GM15510 (cell line): ENCODE results near the gene RPGRIP1.

ENCODE experiments used
- POLR2A ChIP-seq: IDR thresholded peaks from 3 replicates; pipeline ENCODE4 v1.6.1; 2011; ENCODE audit warnings: borderline replicate concordance; ENCODE audit not compliant: insufficient read length; ENCODE audit errors: extremely low read depth

RPGRIP1 gene

DNA sequence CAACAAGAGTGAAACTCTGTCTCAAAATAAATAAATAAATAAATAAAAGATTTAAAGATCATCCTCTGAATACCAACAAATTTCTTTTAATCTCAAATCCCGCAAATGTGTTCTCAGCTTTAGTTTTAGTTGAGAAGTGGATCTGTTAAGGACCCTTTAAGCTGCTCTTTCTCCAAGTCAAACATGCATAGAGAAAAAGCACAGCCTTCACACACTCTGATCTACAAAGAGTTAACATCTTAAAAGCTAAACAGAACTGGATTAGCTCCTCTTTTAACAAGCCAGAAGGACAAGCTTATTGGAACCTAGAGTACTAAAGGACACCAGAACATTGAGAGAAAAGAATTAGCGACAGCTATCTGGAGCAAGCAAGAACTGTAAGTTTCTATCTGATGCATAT is at the start of gene RPGRIP1:
Gene RPGRIP1, plus strand, starts transcription at position 301 of the 400 bp plus-strand sequence. CDS start 7,894 bp downstream, outside the sequence.
- no peak for TF ChIP-seq POLR2A

- no peak for TF ChIP-seq POLR2A
These were observed 48.7 kb upstream of the RPGRIP1 start for GRCh38 chr14:21231020-21231652.

GRCh38 chr14:21233457-21234076 is 46.3 kb upstream of the RPGRIP1 start:
- TF ChIP-seq POLR2A: no peak

DNA sequence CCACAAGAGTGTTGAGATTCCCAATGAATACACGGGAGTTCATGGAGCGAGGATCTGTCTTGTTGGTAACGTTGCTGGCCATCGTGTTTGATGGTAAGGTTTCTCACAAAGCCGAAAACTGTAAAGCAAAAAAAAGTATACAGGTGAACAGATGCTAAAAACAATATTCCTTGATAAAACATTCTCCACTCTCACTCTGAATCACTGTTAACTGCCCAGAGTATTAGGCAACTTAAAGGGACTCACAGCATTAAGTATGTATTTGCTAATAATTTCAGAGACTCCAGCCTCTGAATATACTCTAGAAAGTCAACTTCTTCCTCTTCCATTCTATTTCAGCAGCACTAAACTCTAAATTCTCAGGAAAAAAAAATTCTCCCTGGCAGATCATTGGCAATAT is 45.8 kb upstream of the RPGRIP1 start:
- TF ChIP-seq POLR2A: no peak

DNA sequence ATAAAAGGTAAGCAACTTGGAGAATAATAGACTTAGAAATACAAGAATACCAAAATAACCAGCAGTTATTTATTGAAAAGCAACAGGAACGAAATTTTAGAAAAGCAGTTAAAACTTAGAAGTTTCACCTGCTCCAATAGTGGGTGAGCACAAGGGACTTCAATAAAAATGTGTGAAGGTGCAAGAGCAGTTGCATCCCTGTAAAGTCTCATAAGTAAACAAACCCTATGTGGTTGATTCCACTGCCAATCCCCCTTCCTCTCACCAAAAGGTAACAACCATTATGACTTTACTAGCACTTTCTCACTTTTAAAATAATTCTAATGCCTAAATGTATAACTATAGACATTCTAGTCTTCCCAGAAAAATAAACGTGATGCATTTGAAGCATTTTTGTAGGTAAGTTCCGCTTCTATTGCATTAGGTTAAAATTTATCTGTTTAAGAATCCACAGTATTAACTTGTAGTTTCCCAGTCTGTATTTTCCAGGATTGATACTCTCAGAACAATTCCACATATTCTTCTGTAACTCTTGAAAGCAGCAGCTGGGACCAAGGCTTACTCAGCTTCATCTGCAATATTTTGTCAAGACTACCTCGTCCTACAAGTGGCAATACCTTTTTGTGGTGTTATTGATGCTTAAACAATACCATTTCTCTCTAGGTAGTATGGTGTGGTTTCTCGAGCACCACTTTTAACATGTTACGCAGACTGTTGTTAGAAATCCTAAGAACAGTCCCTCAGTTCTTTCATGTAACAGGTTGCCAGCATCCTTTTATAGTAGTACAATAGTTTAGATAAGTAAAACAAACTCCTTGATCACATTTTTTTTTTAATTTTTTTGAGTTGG is 42.7 kb upstream of the RPGRIP1 start:
- no peak for TF ChIP-seq POLR2A

GRCh38 chr14:21238823-21239518 is 40.9 kb upstream of the RPGRIP1 start:
- TF ChIP-seq POLR2A: no peak

DNA sequence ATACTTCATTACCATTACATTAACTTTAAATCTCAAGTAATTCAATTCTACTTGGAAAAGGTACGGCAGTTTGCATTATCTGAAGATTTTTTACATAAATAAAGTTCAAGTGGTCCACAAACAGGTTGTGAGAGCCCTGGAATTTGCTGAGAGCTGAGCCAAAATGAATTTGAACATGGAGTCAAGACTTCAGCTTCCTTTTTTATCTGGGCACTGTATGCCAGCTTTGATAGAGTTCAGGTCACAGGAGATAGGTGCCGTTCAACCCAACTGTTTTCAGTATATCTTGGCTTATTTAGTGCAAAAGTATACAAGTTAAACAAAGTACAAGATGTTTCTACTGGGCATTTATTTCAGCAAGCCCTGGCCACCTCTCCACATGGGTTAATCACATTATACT is 39.5 kb upstream of the RPGRIP1 start:
- TF ChIP-seq POLR2A: no peak

- TF ChIP-seq POLR2A: no peak
These were observed 38.6 kb upstream of the RPGRIP1 start for GRCh38 chr14:21241218-21241819.

DNA sequence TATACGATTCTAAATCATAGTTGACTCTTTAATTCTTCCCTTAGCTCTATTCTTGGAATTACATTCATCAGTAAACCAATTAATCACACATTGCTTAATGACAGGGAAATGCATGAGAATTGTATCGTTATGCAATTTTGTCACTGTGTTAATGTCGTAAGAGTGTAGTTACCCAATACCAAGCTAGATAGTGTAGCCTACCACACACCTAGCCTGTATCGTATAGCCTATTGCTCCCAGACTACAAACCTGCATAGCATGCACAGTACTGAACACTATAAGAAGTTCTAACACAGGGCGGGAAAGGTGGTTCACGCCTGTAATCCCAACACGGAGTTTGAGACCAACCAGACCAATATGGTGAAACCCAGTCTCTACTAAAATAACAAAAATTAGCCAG is 35.3 kb upstream of the RPGRIP1 start:
- TF ChIP-seq POLR2A: no peak

DNA sequence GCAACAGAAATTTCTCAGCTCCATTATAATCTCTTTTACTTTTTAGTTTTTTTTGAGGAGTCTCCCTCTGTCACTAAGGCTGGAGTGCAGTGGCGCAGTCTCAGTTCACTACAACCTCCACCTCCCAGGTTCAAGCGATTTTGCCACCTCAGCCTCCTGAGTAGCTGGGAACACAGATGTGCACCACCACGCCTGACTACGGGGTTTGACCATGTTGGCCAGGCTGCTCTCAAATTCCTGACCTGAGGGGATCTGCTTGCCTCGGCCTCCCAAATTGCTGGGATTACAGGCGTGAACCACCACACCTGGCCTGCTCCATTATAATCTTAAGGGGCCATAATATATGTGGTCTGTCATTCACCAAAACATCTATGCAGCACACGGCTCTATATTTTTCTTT is 34.1 kb upstream of the RPGRIP1 start:
- no peak for TF ChIP-seq POLR2A

- TF ChIP-seq POLR2A: no peak
These were observed 31.5 kb upstream of the RPGRIP1 start for GRCh38 chr14:21248338-21248737.

GRCh38 chr14:21248739-21249411 is 31.0 kb upstream of the RPGRIP1 start:
- TF ChIP-seq POLR2A: no peak

GRCh38 chr14:21251215-21251614 is 28.7 kb upstream of the RPGRIP1 start:
- TF ChIP-seq POLR2A: no peak

DNA sequence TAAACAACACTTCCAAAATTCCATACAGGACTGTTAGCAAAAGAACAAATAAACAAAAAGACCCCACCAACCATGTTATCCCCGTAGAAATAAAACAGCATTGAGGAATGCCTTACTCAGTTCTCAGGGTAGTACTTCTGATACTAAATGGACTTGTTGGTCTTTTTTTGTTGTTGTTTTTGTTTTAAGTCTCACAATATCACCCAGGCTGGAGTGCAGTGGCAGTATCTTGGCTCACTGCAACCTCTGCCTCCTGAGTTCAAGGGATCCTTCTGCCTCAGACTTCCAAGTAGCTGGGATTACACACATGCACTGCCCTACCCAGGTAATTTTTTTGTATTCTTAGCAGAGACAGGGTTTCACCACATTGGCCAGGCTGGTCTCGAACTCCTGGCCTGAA is 27.7 kb upstream of the RPGRIP1 start:
- TF ChIP-seq POLR2A: no peak
